Endothelial cell of umbilical vein (primary cell): ENCODE measurements around the gene EXOSC2. TPM values are rescaled to one million over a fixed set of nuclear protein-coding genes. Genes with fewer than 3 reads are reported as not detected.

Experiments
- BruUV-seq: library from RNA; stranded (reverse); fragments of 400-500 nt; replicated peaks from 2 replicates; lab custom pipeline; 2021; lab: Mats Ljungman, UMichigan
- CTCF ChIA-PET: fragments of 300-600, 350-600 bp; sonication (Branson Sonifier 250); formaldehyde crosslinking; loops from one replicate; lab custom pipeline; 2021; ENCODE audit warnings: antibody characterized with exemption, inconsistent platforms; lab: Charles Lee
- POLR2A ChIA-PET: fragments of 300-600, 350-600 bp; sonication (Branson Sonifier 250); formaldehyde crosslinking; loops from one replicate; lab custom pipeline; 2021; ENCODE audit warnings: antibody characterized with exemption, inconsistent platforms; lab: Charles Lee
- DNase-seq: peaks from one replicate; pipeline ENCODE4 v3.0.0-alpha.2; 2011; ENCODE audit warnings: low read depth, low spot score
- FAIRE-seq: peaks from 2 replicates; lab custom pipeline; 2011; peaks lifted over from hg19 to GRCh38; lab: Jason Lieb, UNC
- H2AFZ ChIP-seq: 2 replicates; pipeline ENCODE4 v1.6.0; 2012; ENCODE audit warnings: low read depth, low read length, control low read depth, inconsistent platforms
- H3K27ac ChIP-seq: 2 replicates; pipeline ENCODE4 v1.5.1; 2011; ENCODE audit warnings: low read depth, mild to moderate bottlenecking, control low read depth, low read length, moderate library complexity; ENCODE audit not compliant: insufficient read depth
- H3K27me3 ChIP-seq, 2 experiments: 2 replicates each; pipeline versions ENCODE4 v1.6.0 to v1.6.1; 2011; ENCODE audit warnings: low read length in 2 of 2, mixed read lengths in 1 of 2; ENCODE audit not compliant: control insufficient read depth in 2 of 2, insufficient read depth in 2 of 2
- H3K36me3 ChIP-seq, 2 experiments: 2 replicates in 1 of 2; 3 replicates in 1 of 2; pipeline ENCODE4 v1.5.1; 2011; ENCODE audit warnings: low read length in 2 of 2, mild to moderate bottlenecking in 1 of 2, moderate library complexity in 1 of 2; ENCODE audit not compliant: control insufficient read depth in 2 of 2, insufficient read depth in 2 of 2; ENCODE audit errors: extremely low read depth in 1 of 2
- H3K4me1 ChIP-seq: 3 replicates; pipeline ENCODE4 v1.5.1; 2011; ENCODE audit warnings: mild to moderate bottlenecking, low read length; ENCODE audit not compliant: control insufficient read depth, insufficient read depth; ENCODE audit errors: extremely low read depth
- H3K4me2 ChIP-seq: 2 replicates; pipeline ENCODE4 v1.6.1; 2011; ENCODE audit warnings: low read length, control low read depth, mixed read lengths; ENCODE audit not compliant: insufficient read depth
- H3K4me3 ChIP-seq, 3 experiments: fragments of 200-600 bp in 1 of 3; sonication (generic), shearing (Covaris generic) in 1 of 3; replicated peaks in 1 of 3; 2 replicates each; pipeline ENCODE4 v1.5.1; 2011 to 2016; ENCODE audit warnings: control low read depth in 3 of 3, low read length in 3 of 3, mild to moderate bottlenecking in 2 of 3, inconsistent platforms in 1 of 3, low read depth in 1 of 3, moderate library complexity in 1 of 3; ENCODE audit not compliant: insufficient read depth in 1 of 3
- H3K79me2 ChIP-seq: 2 replicates; pipeline ENCODE4 v1.6.0; 2012; ENCODE audit warnings: low read length, inconsistent platforms; ENCODE audit not compliant: control insufficient read depth, insufficient read depth
- H3K9ac ChIP-seq: replicated peaks from 2 replicates; pipeline ENCODE3; 2011; ENCODE audit warnings: low read length, control low read depth; ENCODE audit not compliant: insufficient read depth; ENCODE audit errors: extremely low read depth
- H3K9me1 ChIP-seq: replicated peaks from 3 replicates; pipeline ENCODE4 v1.6.0; 2011; ENCODE audit warnings: mild to moderate bottlenecking, low read length; ENCODE audit not compliant: control insufficient read depth, insufficient read depth; ENCODE audit errors: extremely low read depth
- H3K9me3 ChIP-seq: replicated peaks from 2 replicates; pipeline ENCODE4 v1.5.1; 2012; ENCODE audit warnings: low read length, inconsistent platforms; ENCODE audit not compliant: control insufficient read depth, insufficient read depth
- H4K20me1 ChIP-seq: replicated peaks from 2 replicates; pipeline ENCODE3; 2011; ENCODE audit warnings: mild to moderate bottlenecking, low read length; ENCODE audit not compliant: control insufficient read depth, insufficient read depth; ENCODE audit errors: extremely low read depth
- CTCF ChIP-seq, 2 donors: IDR thresholded peaks; 1 replicate in 1 of 2; 2 replicates in 1 of 2; pipeline ENCODE4 v1.5.1; 2011; ENCODE audit warnings: low read length in 2 of 2, mild to moderate bottlenecking in 2 of 2, moderate library complexity in 2 of 2, control low read depth in 1 of 2, inconsistent platforms in 1 of 2, low read depth in 1 of 2; ENCODE audit not compliant: insufficient read depth in 1 of 2; ENCODE audit errors: extremely low read depth in 1 of 2
- EZH2 ChIP-seq: IDR thresholded peaks from 2 replicates; pipeline ENCODE4 v1.6.1; 2012; ENCODE audit warnings: borderline replicate concordance, low read depth, mild to moderate bottlenecking, moderate library complexity, low read length, inconsistent platforms; ENCODE audit not compliant: severe bottlenecking
- FOS ChIP-seq: IDR thresholded peaks from 2 replicates; pipeline ENCODE4 v1.6.1; 2011; ENCODE audit warnings: mild to moderate bottlenecking, low read length, moderate library complexity, borderline replicate concordance; ENCODE audit not compliant: insufficient read depth
- POLR2A ChIP-seq: IDR thresholded peaks from 2 replicates; pipeline ENCODE4 v1.6.1; 2012; ENCODE audit warnings: low read depth, mild to moderate bottlenecking, control low read depth, low read length
- dilution Hi-C: fragments of 300-500 bp; cut with MboI; formaldehyde crosslinking; loops from one replicate; pipeline ENCODE4 v1.15.0; 2019; ENCODE audit warnings: low sequenced_read_pairs; ENCODE audit not compliant: extremely low pct_ligation_motif_present
- intact Hi-C: fragments of 100-400 bp; cut with micrococcal nuclease; formaldehyde crosslinking; loops from one replicate; pipeline ENCODE4 v1.10.0; 2022
- polyA plus RNA-seq, 4 experiments: library from polyadenylated mRNA; depleted of rRNA in 3 of 4; stranded (reverse) in 3 of 4; unstranded in 1 of 4; fragments of >200 nt; gene quantifications; 2 replicates each; pipeline versions ENCODE4 v1.2.1 to v1.2.3, GENCODE V29; 2011 to 2012; ENCODE audit warnings: missing spikeins in 1 of 4
- total RNA-seq: library from RNA; stranded (reverse); gene quantifications from 2 replicates; pipeline ENCODE4 v1.2.3, GENCODE V29; 2021

EXOSC2 gene
- total and polyA plus RNA-seq, 2 donors (not counting 3 experiments of a cell fraction or from before 2014, with no cell fraction given): 25.5 to 44.4 TPM

- Histone ChIP-seq H3K4me1 (no peaks in the 10 kb centered on the region), H4K20me1 (no peaks in the 10 kb centered on the region), H3K27me3 (peaks cover 81 to 95% of the 10 kb centered on the region in 2 experiments), H3K4me3 (no peak overlapping the region), H3K9ac (no peak overlapping the region), H3K4me2 (no peak overlapping the region), H3K36me3 (no peaks in the 10 kb centered on the region), H2AFZ (no peak overlapping the region), H3K9me1 (no peaks in the 10 kb centered on the region), H3K79me2 (no peaks in the 10 kb centered on the region), H3K9me3 (no peaks in the 10 kb centered on the region), H3K27ac (no peak overlapping the region)
- dilution Hi-C loops: no loop called here
- no peak for FAIRE-seq
- no peak for DNase-seq
- POLR2A ChIA-PET: no interaction called here
- peak; percentile 71 for TF ChIP-seq EZH2
- TF ChIP-seq CTCF (IDR thresholded peaks at IDR 0.05; ENCODE audit: extremely low read depth in 1 of 2, insufficient read depth in 1 of 2, low read depth in 1 of 2, low read length in 2 of 2): no peak
- no peak for TF ChIP-seq POLR2A
- TF ChIP-seq FOS: no peak
- CTCF ChIA-PET: interaction anchor here (1.9 kb wide), 1 partner anchor 20 kb away, joined by 7 read pairs; no protein-coding TSS in a partner anchor
- no TSS peak for BruUV-seq
- intact Hi-C loops: no loop called here
Observed at GRCh38 chr9:130661451-130662098, 32.0 kb upstream of the EXOSC2 start.
